Ishikawa (cell line): Measurements from ENCODE around the gene OSBPL8.

ENCODE experiments used
- CEBPB ChIP-seq: IDR thresholded peaks from 2 replicates; pipeline ENCODE4 v1.6.1; 2012
- CREB1 ChIP-seq: IDR thresholded peaks from 2 replicates; pipeline ENCODE4 v1.6.1; 2012; ENCODE audit warnings: low read depth
- EGR1 ChIP-seq: IDR thresholded peaks from 2 replicates; pipeline ENCODE4 v1.6.1; 2012
- EP300 ChIP-seq: IDR thresholded peaks from 2 replicates; pipeline ENCODE4 v1.6.1; 2012; ENCODE audit warnings: borderline replicate concordance
- FOXM1 ChIP-seq: IDR thresholded peaks from 2 replicates; pipeline ENCODE4 v1.6.1; 2012; ENCODE audit warnings: low read depth, borderline replicate concordance
- MAX ChIP-seq: IDR thresholded peaks from 2 replicates; pipeline ENCODE4 v1.6.1; 2012
- NFIC ChIP-seq: IDR thresholded peaks from 2 replicates; pipeline ENCODE4 v1.6.1; 2012
- RAD21 ChIP-seq: IDR thresholded peaks from 2 replicates; pipeline ENCODE4 v1.6.1; 2012; ENCODE audit warnings: low read depth
- REST ChIP-seq: IDR thresholded peaks from 2 replicates; pipeline ENCODE4 v1.6.1; 2012; ENCODE audit warnings: low read depth, mild to moderate bottlenecking
- TAF1 ChIP-seq: IDR thresholded peaks from 2 replicates; pipeline ENCODE4 v1.6.1; 2012; ENCODE audit warnings: low read depth, mild to moderate bottlenecking
- TCF12 ChIP-seq: IDR thresholded peaks from 2 replicates; pipeline ENCODE4 v1.6.1; 2012; ENCODE audit warnings: low read depth
- TEAD4 ChIP-seq: IDR thresholded peaks from 2 replicates; pipeline ENCODE4 v1.6.1; 2012
- USF1 ChIP-seq: IDR thresholded peaks from 2 replicates; pipeline ENCODE4 v1.6.1; 2012
- YY1 ChIP-seq: IDR thresholded peaks from 2 replicates; pipeline ENCODE4 v1.6.1; 2012; ENCODE audit warnings: low read depth
- ZBTB7A ChIP-seq: IDR thresholded peaks from 2 replicates; pipeline ENCODE4 v1.6.1; 2012; ENCODE audit warnings: low read depth

Gene OSBPL8

GRCh38 chr12:76542908-76543307 is 16.7 kb downstream of the OSBPL8 start:
- TF ChIP-seq USF1 (no peak), MAX (no peak), CEBPB (no peak), NFIC (no peak), EGR1 (no peak)

- no peak for TF ChIP-seq RAD21
- TF ChIP-seq NFIC: no peak
- no peak for TF ChIP-seq EGR1
- no peak for TF ChIP-seq TAF1
- TF ChIP-seq CREB1: no peak
- TF ChIP-seq EP300: no peak
- no peak for TF ChIP-seq FOXM1
- TF ChIP-seq ZBTB7A: no peak
- TF ChIP-seq TEAD4: no peak
- TF ChIP-seq REST: no peak
- no peak for TF ChIP-seq YY1
- TF ChIP-seq TCF12: no peak
These were observed 19.8 kb downstream of the OSBPL8 start for GRCh38 chr12:76539727-76540126.

GRCh38 chr12:76537923-76538322 is 21.6 kb downstream of the OSBPL8 start:
- TF ChIP-seq TAF1: no peak
- TF ChIP-seq TCF12: no peak
- no peak for TF ChIP-seq USF1
- TF ChIP-seq EGR1: no peak
- no peak for TF ChIP-seq YY1
- no peak for TF ChIP-seq REST
- no peak for TF ChIP-seq FOXM1
- no peak for TF ChIP-seq TEAD4
- TF ChIP-seq RAD21: no peak
- no peak for TF ChIP-seq CREB1
- no peak for TF ChIP-seq EP300
- no peak for TF ChIP-seq ZBTB7A

- TF ChIP-seq MAX (no peak), TAF1 (no peak), USF1 (no peak), ZBTB7A (no peak), EP300 (no peak), NFIC (no peak), CREB1 (no peak), FOXM1 (no peak), REST (no peak), CEBPB (no peak), TEAD4 (no peak), YY1 (no peak), EGR1 (no peak), TCF12 (no peak), RAD21 (no peak)
These were observed 23.0 kb downstream of the OSBPL8 start for GRCh38 chr12:76536546-76536945.
